Measurements from ENCODE around the gene ADCY9.

ADCY9 gene

DNA sequence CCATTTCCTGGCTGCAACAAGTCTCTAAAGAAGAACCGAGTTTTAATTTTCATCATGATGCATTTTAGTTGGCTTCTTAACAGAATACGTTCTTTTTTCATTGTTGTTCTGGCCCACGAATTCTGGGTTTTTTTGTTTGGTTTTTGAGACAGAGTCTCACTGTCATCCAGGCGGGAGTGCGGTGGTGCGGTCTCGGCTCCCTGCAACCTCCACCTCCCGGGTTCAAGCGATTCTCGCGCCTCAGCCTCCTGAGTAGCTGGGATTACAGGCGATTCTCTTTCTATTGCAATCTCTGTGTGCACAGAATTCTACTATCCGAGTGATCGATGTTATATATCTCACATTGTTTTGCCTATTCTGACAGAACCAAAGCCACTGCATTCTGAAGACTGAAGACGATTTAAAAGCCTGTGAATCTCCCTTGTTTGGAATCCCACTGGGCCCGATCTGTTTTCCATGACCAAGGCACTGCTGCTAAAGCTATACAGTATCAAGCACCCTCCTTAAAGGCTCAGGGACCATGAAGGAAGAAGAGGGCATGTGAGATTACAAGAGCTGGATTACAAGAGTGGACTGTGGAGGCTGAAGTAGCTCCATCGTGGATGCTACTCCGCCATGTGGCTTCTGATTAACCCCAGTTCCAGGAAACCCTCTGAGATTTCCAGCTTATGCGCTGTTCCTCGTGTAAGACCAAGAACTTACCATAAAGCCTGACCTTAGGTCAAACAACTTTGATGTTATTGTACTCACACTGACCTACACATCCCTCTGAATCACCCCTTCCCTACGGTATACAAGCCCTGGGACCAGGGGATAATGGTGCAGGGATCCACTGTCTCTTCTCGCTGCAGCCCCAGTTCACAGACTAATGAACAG, 44.3 kb downstream of the ADCY9 start:
- Mint-ChIP-seq H3K9me3 (no peaks in the 10 kb centered on the region), H3K27ac (no peak overlapping the region), H3K4me1 (peaks cover 9% of the 10 kb centered on the region), H3K27me3 (ENCODE audit: low read depth, poor library complexity) (peaks cover 2% of the 10 kb centered on the region), H3K4me3 (no peak overlapping the region), H3K36me3 (ENCODE audit: low read depth) (no peaks in the 10 kb centered on the region)
- DNase-seq: no peak
- TF ChIP-seq, protein P1, sequence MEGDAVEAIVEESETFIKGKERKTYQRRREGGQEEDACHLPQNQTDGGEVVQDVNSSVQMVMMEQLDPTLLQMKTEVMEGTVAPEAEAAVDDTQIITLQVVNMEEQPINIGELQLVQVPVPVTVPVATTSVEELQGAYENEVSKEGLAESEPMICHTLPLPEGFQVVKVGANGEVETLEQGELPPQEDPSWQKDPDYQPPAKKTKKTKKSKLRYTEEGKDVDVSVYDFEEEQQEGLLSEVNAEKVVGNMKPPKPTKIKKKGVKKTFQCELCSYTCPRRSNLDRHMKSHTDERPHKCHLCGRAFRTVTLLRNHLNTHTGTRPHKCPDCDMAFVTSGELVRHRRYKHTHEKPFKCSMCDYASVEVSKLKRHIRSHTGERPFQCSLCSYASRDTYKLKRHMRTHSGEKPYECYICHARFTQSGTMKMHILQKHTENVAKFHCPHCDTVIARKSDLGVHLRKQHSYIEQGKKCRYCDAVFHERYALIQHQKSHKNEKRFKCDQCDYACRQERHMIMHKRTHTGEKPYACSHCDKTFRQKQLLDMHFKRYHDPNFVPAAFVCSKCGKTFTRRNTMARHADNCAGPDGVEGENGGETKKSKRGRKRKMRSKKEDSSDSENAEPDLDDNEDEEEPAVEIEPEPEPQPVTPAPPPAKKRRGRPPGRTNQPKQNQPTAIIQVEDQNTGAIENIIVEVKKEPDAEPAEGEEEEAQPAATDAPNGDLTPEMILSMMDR (IDR thresholded peaks at IDR 0.05): no peak

GRCh38 chr16:4070936-4071335, 45.3 kb downstream of the ADCY9 start:
- no peak overlapping the region for H3K4me3 Mint-ChIP-seq
- H3K9me3 Mint-ChIP-seq: no peaks in the 10 kb centered on the region

DNA sequence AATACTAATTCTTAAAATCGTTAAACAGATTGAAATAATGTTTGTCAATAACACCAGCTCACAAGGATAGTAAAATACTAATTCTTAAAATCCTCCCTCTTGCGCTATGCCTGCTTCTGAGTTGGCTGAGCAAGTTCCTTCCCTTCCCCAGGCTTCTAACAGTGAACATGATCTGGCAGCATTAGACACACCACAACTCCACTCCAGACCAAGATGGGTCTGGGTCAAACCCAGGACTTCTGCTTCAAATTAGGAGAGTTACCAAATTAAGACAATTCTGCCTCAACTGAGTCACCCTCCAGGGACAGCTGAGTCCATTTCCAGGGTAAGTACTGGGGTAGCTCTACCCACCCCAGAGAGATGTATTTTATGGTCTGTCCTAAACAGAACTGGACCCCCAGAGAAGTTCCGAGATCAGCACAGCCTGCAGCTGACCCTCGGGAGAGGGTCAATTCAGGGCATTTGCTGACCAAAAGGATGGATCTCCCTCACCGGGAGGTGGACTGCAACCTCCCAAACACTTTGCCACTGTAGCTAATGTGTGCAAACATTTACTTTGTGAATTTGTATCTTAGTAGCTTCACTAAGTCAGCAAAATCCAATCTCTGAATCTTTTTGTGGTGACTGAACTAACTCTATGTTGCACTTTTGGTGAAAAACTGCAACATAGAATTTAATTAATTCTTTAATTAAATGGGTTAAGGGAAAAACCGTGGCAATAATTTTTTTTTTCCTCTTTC, 48.8 kb downstream of the ADCY9 start:
- H3K36me3 Mint-ChIP-seq (ENCODE audit: low read depth): peaks cover 13% of the 10 kb centered on the region
- TF ChIP-seq, protein P1 (IDR thresholded peaks at IDR 0.05): no peak
- no peak for DNase-seq
- H3K27me3 Mint-ChIP-seq (ENCODE audit: low read depth, poor library complexity): peaks cover 12% of the 10 kb centered on the region
- H3K9me3 Mint-ChIP-seq: peaks cover 25% of the 10 kb centered on the region
- peaks cover 15% of the 10 kb centered on the region for H3K4me1 Mint-ChIP-seq
- no peak overlapping the region for H3K27ac Mint-ChIP-seq
- H3K4me3 Mint-ChIP-seq: no peak overlapping the region

More at GRCh38 chr16:4070936-4071335, 45.3 kb downstream of the ADCY9 start:
- Mint-ChIP-seq H3K36me3 (ENCODE audit: low read depth) (no peaks in the 10 kb centered on the region), H3K27ac (no peak overlapping the region), H3K27me3 (ENCODE audit: low read depth, poor library complexity) (peaks cover 9% of the 10 kb centered on the region), H3K4me1 (peaks cover 11% of the 10 kb centered on the region)
- TF ChIP-seq, protein P1 (IDR thresholded peaks at IDR 0.05): no peak
- DNase-seq: no peak

DNA sequence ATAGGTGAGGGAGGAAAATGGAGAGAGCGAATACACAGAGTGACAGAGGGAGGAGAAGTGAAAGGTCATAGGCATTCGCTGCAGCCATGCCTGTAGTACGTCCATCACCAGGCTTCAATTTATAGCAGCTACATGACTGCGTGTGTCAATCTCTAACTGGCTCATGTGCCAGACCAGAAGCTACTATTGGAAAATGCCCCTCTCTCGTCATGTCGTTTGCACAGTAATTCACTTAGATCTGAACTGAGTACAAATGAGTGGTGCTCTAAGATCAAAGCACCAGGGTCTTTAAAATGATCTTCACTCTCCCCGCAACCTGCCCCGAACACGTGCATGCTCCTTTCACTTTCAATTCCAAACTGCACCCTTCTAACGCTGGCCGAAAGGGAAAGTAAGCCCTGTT, 51.3 kb downstream of the ADCY9 start:
- H3K4me3 Mint-ChIP-seq: no peak overlapping the region
- H3K4me1 Mint-ChIP-seq: peaks cover 15% of the 10 kb centered on the region
- DNase-seq: no peak
- peak overlapping the region; percentile 55 for H3K27ac Mint-ChIP-seq
- peaks cover 36% of the 10 kb centered on the region for H3K36me3 Mint-ChIP-seq (ENCODE audit: low read depth)
- H3K9me3 Mint-ChIP-seq: peaks cover 49% of the 10 kb centered on the region
- H3K27me3 Mint-ChIP-seq (ENCODE audit: low read depth, poor library complexity): peaks cover 12% of the 10 kb centered on the region
- TF ChIP-seq, protein P1 (IDR thresholded peaks at IDR 0.05): no peak

DNA sequence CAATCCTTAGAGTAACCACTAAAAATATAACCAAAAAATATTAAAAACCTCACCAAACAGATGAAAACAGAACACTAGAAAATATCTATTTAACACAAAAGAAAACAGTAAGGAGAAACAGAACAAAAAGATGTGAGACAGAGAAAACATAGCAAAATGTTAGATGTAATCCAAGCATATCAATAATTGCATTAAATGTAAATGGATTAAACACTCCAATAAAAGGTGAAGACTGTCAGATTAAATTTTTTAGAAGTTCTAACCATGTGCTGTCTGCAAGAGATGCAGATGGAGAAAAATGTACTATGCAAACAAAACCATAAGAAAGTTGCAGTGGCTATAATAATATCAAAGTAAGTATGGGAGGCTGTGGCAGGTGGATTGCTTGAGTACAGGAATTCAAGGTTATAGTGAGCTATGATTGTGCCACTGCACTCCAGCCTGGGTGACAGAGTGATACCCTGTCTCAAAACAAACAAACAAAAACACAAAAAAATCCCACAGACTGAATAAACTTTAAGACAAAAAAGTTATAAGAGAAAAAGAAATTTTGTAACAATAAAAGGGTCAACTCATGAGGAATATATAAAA, 53.9 kb downstream of the ADCY9 start:
- H3K27me3 Mint-ChIP-seq (ENCODE audit: low read depth, poor library complexity): peaks cover 15% of the 10 kb centered on the region
- no peak overlapping the region for H3K27ac Mint-ChIP-seq
- H3K4me1 Mint-ChIP-seq: peaks cover 20% of the 10 kb centered on the region
- H3K9me3 Mint-ChIP-seq: peaks cover 67% of the 10 kb centered on the region
- H3K36me3 Mint-ChIP-seq (ENCODE audit: low read depth): peaks cover 47% of the 10 kb centered on the region
- TF ChIP-seq, protein P1 (IDR thresholded peaks at IDR 0.05): no peak
- no peak for DNase-seq
- no peak overlapping the region for H3K4me3 Mint-ChIP-seq
